RWPE1 (cell line): ENCODE data around the gene ZNF672.
A peak's percentile ranks its signal among the peaks of the same experiment; 100 is the strongest.

ENCODE experiments used
- CTCF ChIA-PET: fragments of 350-600 bp; sonication (Branson Sonifier 250); formaldehyde crosslinking; extraction: SDS; loops from one replicate; lab custom pipeline; 2021; lab: Yijun Ruan, JAX
- POLR2A ChIA-PET: fragments of 400-600 bp; formaldehyde crosslinking; extraction: SDS; loops from one replicate; lab custom pipeline; 2020; ENCODE audit warnings: antibody characterized with exemption; ENCODE audit not compliant: low non-redundant PET; lab: Yijun Ruan, JAX
- DNase-seq: peaks from one replicate; pipeline ENCODE4 v3.0.0; 2012; ENCODE audit warnings: low spot score
- H3K27ac ChIP-seq: fragments of 450-650 bp; 2 replicates; pipeline ENCODE4 v1.5.1; 2017
- TF ChIP-seq, protein P1 (sequence below): fragments of 450-650 bp; conservative IDR thresholded peaks from 2 replicates; pipeline ENCODE4 v1.5.1; 2017; ENCODE audit warnings: low read depth, mild to moderate bottlenecking

Gene ZNF672

DNA sequence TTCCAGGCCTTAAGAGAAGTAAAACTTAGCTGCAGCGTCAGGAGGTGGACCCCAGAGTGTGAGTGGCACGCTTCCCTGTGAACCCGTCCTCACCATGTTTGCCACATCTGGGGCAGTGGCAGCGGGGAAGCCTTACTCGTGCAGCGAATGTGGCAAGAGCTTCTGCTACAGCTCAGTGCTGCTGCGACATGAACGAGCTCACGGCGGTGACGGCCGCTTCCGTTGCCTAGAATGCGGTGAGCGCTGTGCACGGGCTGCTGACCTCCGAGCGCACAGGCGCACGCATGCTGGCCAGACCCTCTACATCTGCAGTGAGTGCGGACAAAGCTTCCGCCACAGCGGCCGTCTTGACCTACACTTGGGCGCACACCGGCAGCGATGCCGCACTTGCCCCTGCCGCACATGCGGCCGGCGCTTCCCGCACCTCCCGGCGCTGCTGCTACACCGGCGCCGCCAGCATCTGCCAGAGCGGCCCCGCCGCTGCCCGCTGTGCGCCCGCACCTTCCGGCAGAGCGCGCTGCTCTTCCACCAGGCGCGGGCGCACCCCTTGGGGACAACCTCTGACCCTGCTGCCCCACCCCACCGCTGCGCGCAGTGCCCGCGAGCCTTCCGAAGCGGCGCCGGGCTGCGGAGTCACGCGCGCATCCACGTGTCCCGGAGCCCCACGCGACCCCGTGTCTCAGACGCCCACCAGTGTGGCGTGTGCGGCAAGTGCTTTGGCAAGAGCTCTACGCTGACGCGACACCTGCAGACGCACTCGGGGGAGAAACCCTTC lies 9.3 kb downstream of the ZNF672 start:
- POLR2A ChIA-PET: no interaction called here
- CTCF ChIA-PET: no interaction called here
- no peak overlapping the region for H3K27ac ChIP-seq

DNA sequence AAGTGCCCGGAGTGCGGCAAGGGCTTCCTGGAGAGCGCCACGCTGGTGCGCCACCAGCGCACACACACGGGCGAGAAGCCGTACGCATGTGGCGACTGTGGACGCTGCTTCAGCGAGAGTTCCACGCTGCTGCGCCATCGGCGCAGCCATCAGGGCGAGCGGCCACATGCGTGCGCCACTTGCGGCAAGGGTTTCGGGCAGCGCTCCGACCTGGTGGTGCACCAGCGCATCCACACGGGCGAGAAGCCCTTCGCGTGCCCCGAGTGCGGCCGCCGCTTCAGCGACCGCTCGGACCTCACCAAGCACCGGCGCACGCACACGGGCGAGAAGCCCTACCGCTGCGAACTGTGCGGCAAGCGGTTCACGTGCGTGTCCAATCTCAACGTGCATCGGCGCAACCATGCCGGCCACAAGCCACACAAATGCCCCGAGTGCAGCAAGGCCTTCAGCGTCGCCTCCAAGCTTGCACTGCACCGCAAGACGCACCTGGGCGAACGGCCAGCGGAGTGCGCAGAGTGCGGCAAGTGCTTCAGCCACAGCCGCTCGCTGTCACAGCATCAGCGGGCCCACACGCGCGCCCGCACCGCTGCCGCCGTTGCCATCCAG lies 10.0 kb downstream of the ZNF672 start:
- no peak for DNase-seq
- CTCF ChIA-PET: no interaction called here
- TF ChIP-seq, protein P1, sequence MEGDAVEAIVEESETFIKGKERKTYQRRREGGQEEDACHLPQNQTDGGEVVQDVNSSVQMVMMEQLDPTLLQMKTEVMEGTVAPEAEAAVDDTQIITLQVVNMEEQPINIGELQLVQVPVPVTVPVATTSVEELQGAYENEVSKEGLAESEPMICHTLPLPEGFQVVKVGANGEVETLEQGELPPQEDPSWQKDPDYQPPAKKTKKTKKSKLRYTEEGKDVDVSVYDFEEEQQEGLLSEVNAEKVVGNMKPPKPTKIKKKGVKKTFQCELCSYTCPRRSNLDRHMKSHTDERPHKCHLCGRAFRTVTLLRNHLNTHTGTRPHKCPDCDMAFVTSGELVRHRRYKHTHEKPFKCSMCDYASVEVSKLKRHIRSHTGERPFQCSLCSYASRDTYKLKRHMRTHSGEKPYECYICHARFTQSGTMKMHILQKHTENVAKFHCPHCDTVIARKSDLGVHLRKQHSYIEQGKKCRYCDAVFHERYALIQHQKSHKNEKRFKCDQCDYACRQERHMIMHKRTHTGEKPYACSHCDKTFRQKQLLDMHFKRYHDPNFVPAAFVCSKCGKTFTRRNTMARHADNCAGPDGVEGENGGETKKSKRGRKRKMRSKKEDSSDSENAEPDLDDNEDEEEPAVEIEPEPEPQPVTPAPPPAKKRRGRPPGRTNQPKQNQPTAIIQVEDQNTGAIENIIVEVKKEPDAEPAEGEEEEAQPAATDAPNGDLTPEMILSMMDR: no peak
- POLR2A ChIA-PET: no interaction called here
- peak overlapping the region; percentile 61; the same call in 1 of the 2 replicates for H3K27ac ChIP-seq

More for the DNA sequence above, 9.3 kb downstream of the ZNF672 start:
- DNase-seq: no peak
- TF ChIP-seq, protein P1: no peak

DNA sequence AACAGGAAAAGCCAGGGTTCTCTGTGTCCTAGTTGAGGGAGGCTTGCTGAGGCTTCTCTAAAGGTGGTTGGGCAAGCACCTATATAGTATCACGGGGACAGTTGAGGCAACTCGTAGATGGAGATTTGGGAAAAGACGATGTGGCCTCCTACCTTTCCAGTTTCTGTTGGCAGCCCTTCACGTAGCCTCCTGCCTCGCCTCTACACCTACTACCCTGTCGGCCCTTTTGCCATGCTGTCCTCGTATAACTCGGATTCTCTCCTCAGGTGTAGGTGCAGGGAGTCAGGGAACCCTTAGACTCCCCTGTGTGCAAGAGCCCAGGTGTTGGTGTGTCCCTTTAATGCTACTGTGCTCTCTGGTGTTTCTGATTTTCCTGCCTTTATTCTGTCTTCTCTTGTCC lies 10.6 kb downstream of the ZNF672 start:
- POLR2A ChIA-PET: no interaction called here
- no peak for DNase-seq
- peak overlapping the region; percentile 61 for H3K27ac ChIP-seq
- TF ChIP-seq, protein P1: no peak
- CTCF ChIA-PET: interaction anchor here (1.9 kb wide), 1 partner anchor 10 kb away, joined by 9 read pairs; the partner anchor contains the start of gene ZNF692

DNA sequence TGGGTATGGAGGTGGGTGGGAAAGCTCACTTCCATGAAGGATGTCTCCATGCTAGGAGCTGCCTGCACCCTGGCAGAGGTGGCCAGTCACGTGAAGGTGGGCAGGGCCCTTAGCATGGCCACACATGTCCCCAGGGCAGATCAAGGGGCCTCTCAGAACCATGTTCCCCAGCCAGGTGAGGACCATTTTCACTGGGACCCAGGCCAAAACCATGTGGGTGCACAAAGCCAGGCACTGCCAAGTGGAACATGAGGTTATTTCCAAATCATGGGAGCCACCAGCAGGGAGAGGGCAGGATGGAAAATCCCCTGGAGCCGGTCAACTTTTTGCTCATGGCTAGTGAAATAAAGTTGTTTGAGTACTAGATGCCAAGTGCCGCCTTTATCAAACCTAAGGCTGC lies 11.1 kb downstream of the ZNF672 start:
- CTCF ChIA-PET: interaction anchor here (1.9 kb wide), 1 partner anchor 9 kb away, joined by 9 read pairs; the partner anchor contains the start of gene ZNF692
- H3K27ac ChIP-seq: peak overlapping the region; percentile 61
- TF ChIP-seq, protein P1: no peak
- POLR2A ChIA-PET: no interaction called here
- no peak for DNase-seq

DNA sequence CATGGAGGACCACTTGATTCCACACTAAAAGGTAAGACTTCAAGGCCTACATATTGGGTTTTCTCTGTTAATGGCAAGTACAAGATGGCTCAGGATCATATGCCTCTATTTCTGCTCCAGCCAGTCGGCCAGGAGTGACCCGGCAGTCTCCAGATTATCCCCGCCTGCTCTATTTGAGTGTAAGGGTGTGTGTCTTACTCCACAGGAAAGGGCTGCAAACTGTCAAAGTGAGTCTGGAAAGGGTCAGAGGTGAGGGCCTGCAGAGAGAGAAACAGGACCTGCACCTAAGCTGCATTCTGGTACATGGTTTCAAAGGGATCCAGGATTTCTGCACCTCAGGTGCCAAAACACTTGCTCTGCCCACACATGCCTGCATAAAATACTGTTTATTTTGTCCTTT lies 11.6 kb downstream of the ZNF672 start:
- ChIA-PET CTCF (interaction anchor here (1.9 kb wide), 1 partner anchor 9 kb away, joined by 9 read pairs; the partner anchor contains the start of gene ZNF692), POLR2A (no interaction called here)
- TF ChIP-seq, protein P1: no peak
- no peak for DNase-seq
- peak overlapping the region; percentile 61 for H3K27ac ChIP-seq

DNA sequence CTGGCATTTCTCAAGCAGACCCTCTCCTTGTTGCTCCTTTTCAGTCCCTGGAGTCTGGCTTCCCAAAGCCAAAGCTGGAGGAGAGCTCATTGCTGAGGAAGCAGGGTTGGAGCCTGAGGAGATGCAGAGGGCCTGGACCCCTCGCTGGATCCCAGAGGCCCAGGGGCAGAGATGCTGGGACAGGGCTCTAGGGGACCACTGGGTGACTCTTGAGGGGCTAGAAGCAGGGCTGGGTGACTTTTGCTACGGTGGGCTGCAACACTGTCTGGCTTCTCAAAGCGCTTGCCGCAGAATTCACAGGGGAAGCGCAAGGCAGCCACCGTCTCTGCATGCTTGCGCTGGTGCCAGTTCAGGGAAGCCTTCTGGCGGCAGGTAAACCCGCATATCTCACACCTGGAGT lies 12.1 kb downstream of the ZNF672 start:
- H3K27ac ChIP-seq: peak overlapping the region; percentile 61
- TF ChIP-seq, protein P1: no peak
- DNase-seq: no peak
- POLR2A ChIA-PET: no interaction called here
- CTCF ChIA-PET: interaction anchor here (1.9 kb wide), 1 partner anchor 8 kb away, joined by 9 read pairs; the partner anchor contains the start of gene ZNF692
